Melanocyte of skin (primary cell): ENCODE results near the gene COQ2. TPM values are rescaled to one million over a fixed set of nuclear protein-coding genes. Genes with fewer than 3 reads are reported as not detected.

ENCODE experiments used
- small RNA-seq, 2 donors: library from RNA; depleted of rRNA; stranded (forward); fragments of <200 nt; gene quantifications; one replicate each; pipeline ENCODE3, GENCODE V24; 2012
- total RNA-seq, 2 donors: library from RNA; depleted of rRNA; stranded (reverse); fragments of >200 nt; gene quantifications; 2 replicates each; pipeline ENCODE4 v1.2.3, GENCODE V29; 2012

The COQ2 gene, protein sequence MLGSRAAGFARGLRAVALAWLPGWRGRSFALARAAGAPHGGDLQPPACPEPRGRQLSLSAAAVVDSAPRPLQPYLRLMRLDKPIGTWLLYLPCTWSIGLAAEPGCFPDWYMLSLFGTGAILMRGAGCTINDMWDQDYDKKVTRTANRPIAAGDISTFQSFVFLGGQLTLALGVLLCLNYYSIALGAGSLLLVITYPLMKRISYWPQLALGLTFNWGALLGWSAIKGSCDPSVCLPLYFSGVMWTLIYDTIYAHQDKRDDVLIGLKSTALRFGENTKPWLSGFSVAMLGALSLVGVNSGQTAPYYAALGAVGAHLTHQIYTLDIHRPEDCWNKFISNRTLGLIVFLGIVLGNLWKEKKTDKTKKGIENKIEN
- 10 to 100 TPM; 17.6 to 28.6 TPM for total RNA-seq

DNA sequence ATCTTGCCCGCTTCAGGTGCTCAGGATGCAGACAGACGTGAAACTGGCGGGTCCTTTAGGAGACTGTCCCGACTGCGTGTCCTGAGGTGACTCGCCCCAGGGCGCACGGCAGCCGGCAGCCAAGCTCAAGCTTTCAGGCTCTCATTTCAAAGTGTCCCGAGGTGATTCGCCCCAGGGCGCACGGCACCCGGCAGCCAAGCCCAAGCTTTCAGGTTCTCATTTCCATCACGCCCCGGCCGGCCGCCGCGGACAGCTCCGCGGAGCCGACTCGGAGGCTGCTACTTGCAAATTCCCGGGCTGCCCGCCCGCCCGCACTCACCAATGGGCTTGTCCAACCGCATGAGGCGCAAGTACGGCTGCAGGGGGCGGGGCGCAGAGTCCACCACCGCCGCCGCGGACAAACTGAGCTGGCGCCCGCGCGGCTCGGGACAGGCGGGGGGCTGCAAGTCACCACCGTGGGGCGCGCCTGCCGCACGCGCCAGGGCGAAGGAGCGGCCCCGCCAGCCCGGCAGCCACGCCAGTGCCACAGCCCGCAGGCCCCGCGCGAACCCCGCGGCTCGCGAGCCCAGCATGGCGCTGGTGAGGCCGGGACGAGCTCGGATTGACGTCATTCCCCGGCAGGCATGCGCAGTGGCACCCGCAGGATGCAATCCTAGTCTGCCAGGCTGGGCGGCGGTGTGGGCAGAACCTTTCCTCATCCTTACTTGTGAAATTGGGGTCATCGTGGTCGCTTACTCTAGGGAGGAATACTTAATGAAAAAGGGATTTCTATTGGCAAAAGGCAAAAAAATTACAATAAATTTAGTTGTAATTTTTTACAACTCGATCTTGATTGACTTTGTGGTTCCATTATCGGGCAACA is at the start of gene COQ2:
COQ2 (minus strand) TSS at position 606 of the 862 bp plus-strand sequence; CDS start at position 572, 34 bp downstream.

Small RNA genes lying within 50 kb of the gene (small RNA-seq; reads per million reads assigned to genes)
- 0 reads per million in 2 donors for gene AC114781.3

Other genes starting within 250 kb of the COQ2 start
- 100 to 1,000 TPM in 1 of 2 donors, 10 to 100 TPM in 1; 87.1 to 114 TPM for gene COPS4, start 249.6 kb downstream of the COQ2 start, total RNA-seq
- gene PLAC8, start 170.1 kb downstream of the COQ2 start, total RNA-seq = not detected
- 1 to 10 TPM in 1 of 2 donors, under 1 TPM in 1; 0.34 to 1.7 TPM for gene HPSE, start 50.0 kb upstream of the COQ2 start, total RNA-seq
- gene HELQ, start 171.0 kb upstream of the COQ2 start, total RNA-seq = 10 to 100 TPM; 18.0 to 22.7 TPM
- gene MRPS18C, start 171.3 kb upstream of the COQ2 start, total RNA-seq = 10 to 100 TPM; 22.0 to 30.0 TPM
- gene ABRAXAS1, start 200.3 kb upstream of the COQ2 start, total RNA-seq = 1 to 10 TPM; 5.5 to 6.7 TPM